ENCODE measurements around the gene KRTAP20-2. TPM values are rescaled to one million over a fixed set of nuclear protein-coding genes. Genes with fewer than 3 reads are reported as not detected.

The KRTAP20-2 gene
- polyA plus RNA-seq, 1 donor from 2014 or later, result not detected

DNA sequence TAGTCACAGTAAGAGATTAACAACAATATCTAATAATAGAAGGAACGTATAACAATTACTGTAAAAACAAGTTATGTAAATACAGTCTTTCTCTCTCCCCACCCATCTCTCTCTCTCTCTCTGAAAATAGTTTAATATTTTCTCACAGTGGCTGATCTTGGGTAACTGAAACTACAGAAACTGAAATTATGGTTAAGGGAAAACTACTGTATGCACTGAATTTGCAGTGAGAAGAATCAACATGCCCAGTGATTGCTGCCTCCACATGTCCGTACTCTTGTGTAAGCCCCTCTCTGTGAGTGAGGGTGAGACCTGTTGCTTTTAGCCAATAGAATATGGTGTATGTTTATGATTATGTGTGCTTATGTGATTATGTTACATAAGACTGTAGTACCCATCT is 22.9 kb upstream of the KRTAP20-2 start:
- Histone ChIP-seq H3F3A (ENCODE audit: insufficient read depth, low read length, poor library complexity, severe bottlenecking) (no peaks in the 10 kb centered on the region), H3K27ac (ENCODE audit: low read length) (no peak overlapping the region), H4K20me1 (ENCODE audit: insufficient read depth) (no peaks in the 10 kb centered on the region), H2AFZ (ENCODE audit: low read depth, low read length) (no peak overlapping the region), H3K9ac (ENCODE audit: low read length) (no peak overlapping the region), H3K9me3 (ENCODE audit: low read length) (no peaks in the 10 kb centered on the region), H3K4me3 (ENCODE audit: low read length) (no peak overlapping the region), H3K79me2 (replicated peaks; ENCODE audit: insufficient read depth, low read length) (no peaks in the 10 kb centered on the region), H3K4me2 (ENCODE audit: low read length) (no peak overlapping the region), H3K27me3 (ENCODE audit: insufficient read depth, low read depth, low read length) (no peaks in the 10 kb centered on the region), H3K9me2 (ENCODE audit: insufficient read depth, low read length) (no peaks in the 10 kb centered on the region), H3K36me3 (ENCODE audit: insufficient read depth, low read length) (no peaks in the 10 kb centered on the region)
- TF ChIP-seq RAD21 (conservative IDR thresholded peaks at IDR 0.05) (no peak), TAF1 (IDR thresholded peaks at IDR 0.05; ENCODE audit: low read depth) (no peak), EZH2 (IDR thresholded peaks at IDR 0.05; ENCODE audit: borderline replicate concordance, insufficient read depth, low read length, poor library complexity, severe bottlenecking) (no peak)
- TF ChIP-seq, protein P1, sequence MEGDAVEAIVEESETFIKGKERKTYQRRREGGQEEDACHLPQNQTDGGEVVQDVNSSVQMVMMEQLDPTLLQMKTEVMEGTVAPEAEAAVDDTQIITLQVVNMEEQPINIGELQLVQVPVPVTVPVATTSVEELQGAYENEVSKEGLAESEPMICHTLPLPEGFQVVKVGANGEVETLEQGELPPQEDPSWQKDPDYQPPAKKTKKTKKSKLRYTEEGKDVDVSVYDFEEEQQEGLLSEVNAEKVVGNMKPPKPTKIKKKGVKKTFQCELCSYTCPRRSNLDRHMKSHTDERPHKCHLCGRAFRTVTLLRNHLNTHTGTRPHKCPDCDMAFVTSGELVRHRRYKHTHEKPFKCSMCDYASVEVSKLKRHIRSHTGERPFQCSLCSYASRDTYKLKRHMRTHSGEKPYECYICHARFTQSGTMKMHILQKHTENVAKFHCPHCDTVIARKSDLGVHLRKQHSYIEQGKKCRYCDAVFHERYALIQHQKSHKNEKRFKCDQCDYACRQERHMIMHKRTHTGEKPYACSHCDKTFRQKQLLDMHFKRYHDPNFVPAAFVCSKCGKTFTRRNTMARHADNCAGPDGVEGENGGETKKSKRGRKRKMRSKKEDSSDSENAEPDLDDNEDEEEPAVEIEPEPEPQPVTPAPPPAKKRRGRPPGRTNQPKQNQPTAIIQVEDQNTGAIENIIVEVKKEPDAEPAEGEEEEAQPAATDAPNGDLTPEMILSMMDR (IDR thresholded peaks at IDR 0.05; ENCODE audit: poor library complexity, severe bottlenecking), result no peak

GRCh38 chr21:30613836-30614235 is 21.2 kb upstream of the KRTAP20-2 start, which contains the start of gene KRTAP6-1:
TSS of gene KRTAP6-1 (minus strand) at chr21:30613930. CDS start at chr21:30613904, 26 bp downstream.
- H3K79me2 ChIP-seq (replicated peaks; ENCODE audit: insufficient read depth, low read length), result no peaks in the 10 kb centered on the region
- no peaks in the 10 kb centered on the region for H3K9me3 ChIP-seq (ENCODE audit: low read length)
- no peaks in the 10 kb centered on the region for H3K27me3 ChIP-seq (ENCODE audit: insufficient read depth, low read depth, low read length)
- no peak within 1 kb of the TSS for H3K4me3 ChIP-seq (ENCODE audit: low read length)
- no peaks in the 10 kb centered on the region for H3F3A ChIP-seq (ENCODE audit: insufficient read depth, low read length, poor library complexity, severe bottlenecking)
- H3K4me2 ChIP-seq (ENCODE audit: low read length), result no peak within 1 kb of the TSS
- H3K9me2 ChIP-seq (ENCODE audit: insufficient read depth, low read length), result no peaks in the 10 kb centered on the region
- H3K9ac ChIP-seq (ENCODE audit: low read length), result no peak within 1 kb of the TSS
- H3K36me3 ChIP-seq (ENCODE audit: insufficient read depth, low read length), result no peaks in the 10 kb centered on the region
- H3K27ac ChIP-seq (ENCODE audit: low read length), result no peak within 1 kb of the TSS
- no peak within 1 kb of the TSS for H2AFZ ChIP-seq (ENCODE audit: low read depth, low read length)
- TF ChIP-seq SMC3 (conservative IDR thresholded peaks at IDR 0.05; ENCODE audit: poor library complexity), result no peak
- TF ChIP-seq REST (IDR thresholded peaks at IDR 0.05; ENCODE audit: borderline replicate concordance), result no peak
- TF ChIP-seq RAD21 (conservative IDR thresholded peaks at IDR 0.05), result no peak
- TF ChIP-seq POLR2AphosphoS5 (IDR thresholded peaks at IDR 0.05), result no peak
- no peak for TF ChIP-seq MXI1 (conservative IDR thresholded peaks at IDR 0.05; ENCODE audit: poor library complexity, severe bottlenecking)
- TF ChIP-seq EZH2 (IDR thresholded peaks at IDR 0.05; ENCODE audit: borderline replicate concordance, insufficient read depth, low read length, poor library complexity, severe bottlenecking), result no peak
- TF ChIP-seq, protein P1 (IDR thresholded peaks at IDR 0.05; ENCODE audit: poor library complexity, severe bottlenecking), result no peak
- H4K20me1 ChIP-seq (ENCODE audit: insufficient read depth), result no peaks in the 10 kb centered on the region
